Occipital lobe (tissue), 2 donors: Measurements from ENCODE around the gene RPS3. TPM values are rescaled to one million over a fixed set of nuclear protein-coding genes. Genes with fewer than 3 reads are reported as not detected.

Experiments used
- small RNA-seq: library from RNA; depleted of rRNA; stranded (forward); fragments of <200 nt; gene quantifications from one replicate; pipeline ENCODE3, GENCODE V24; 2014
- total RNA-seq: library from RNA; depleted of rRNA; stranded (reverse); fragments of >200 nt; gene quantifications from one replicate; pipeline ENCODE4 v1.2.3, GENCODE V29; 2014

RPS3 gene
- total RNA-seq, 1 donor from 2014 or later: 1,342 TPM

Small RNAs within 50 kb of the gene (small RNA-seq; reads per million reads assigned to genes)
- gene SNORD15A (not detected), gene SNORD15B (75.6 reads per million, percentile 96 among the genes with 10 or more reads in this experiment)

Other genes with a start within 250 kb of the RPS3 start
- 9.2 TPM for gene SLCO2B1, start 248.4 kb upstream of the RPS3 start, total RNA-seq
- gene TPBGL, start 158.7 kb upstream of the RPS3 start, total RNA-seq: under 0.01 TPM
- gene ARRB1, start 47.9 kb upstream of the RPS3 start, total RNA-seq: 55.4 TPM
- 28.5 TPM for gene KLHL35, start 33.7 kb downstream of the RPS3 start, total RNA-seq
- gene GDPD5, start 126.4 kb downstream of the RPS3 start, total RNA-seq: 9.8 TPM
- gene SERPINH1, start 162.7 kb downstream of the RPS3 start, total RNA-seq: 29.3 TPM